ENCODE results near the gene CTNND2. TPM values are rescaled to one million over a fixed set of nuclear protein-coding genes. Genes with fewer than 3 reads are reported as not detected.
"Not testable (repeated sequence)": the region's sequence is repeated elsewhere in the genome, so short reads cannot be mapped to it uniquely, and the experiment has no call there.

Gene CTNND2
- total RNA-seq, 1 donor from 2014 or later: 1.1 TPM

- ATAC-seq (peak; percentile 96), DNase-seq (ENCODE audit: low spot score) (peak; percentile 54)
Observed at GRCh38 chr5:11335881-11336760, 568.1 kb downstream of the CTNND2 start.

- no peak for DNase-seq (ENCODE audit: low spot score)
- ATAC-seq: no peak
Observed at GRCh38 chr5:11334404-11334803, 569.8 kb downstream of the CTNND2 start.

- DNase-seq (ENCODE audit: low spot score) (no peak), ATAC-seq (no peak)
Observed at GRCh38 chr5:11329679-11330078, 574.6 kb downstream of the CTNND2 start.

DNA sequence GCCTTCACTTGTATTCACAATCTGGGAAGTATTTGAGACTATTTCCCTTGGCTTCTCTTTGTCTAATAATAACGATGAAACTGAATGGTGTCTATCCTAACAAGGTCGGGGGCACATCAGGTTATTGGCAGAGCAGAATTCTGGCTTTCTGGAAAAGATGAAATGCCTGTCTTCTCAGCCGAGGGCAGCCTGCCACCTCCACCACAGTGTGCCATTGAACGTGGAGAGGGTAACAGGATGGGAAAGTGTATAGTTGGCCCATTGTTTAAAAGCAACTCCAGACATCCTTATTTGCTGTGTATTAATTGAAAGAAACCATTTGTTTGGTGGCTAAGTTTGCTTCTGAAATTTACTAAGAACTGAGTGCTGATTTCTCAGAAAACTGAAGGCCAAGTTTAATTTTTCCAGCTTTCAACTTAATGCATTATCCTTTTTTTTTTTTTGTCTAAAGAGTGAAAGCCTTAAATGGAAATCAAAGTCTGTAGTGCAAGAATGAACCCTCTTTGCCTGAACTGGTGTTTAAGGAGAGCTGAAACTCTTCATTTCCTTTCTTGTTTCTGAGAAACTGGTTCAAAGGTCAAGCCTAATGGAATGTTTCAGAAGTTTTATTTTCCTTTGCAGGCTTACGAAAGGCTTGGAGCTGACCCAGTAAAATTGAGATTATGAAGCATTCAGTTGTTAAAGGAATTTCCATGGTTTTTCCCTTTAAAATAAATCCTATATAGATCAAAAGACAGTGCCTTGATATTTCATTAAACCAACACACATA lies 579.5 kb downstream of the CTNND2 start:
- DNase-seq (ENCODE audit: low spot score) (no peak), ATAC-seq (peak; percentile 61)

DNA sequence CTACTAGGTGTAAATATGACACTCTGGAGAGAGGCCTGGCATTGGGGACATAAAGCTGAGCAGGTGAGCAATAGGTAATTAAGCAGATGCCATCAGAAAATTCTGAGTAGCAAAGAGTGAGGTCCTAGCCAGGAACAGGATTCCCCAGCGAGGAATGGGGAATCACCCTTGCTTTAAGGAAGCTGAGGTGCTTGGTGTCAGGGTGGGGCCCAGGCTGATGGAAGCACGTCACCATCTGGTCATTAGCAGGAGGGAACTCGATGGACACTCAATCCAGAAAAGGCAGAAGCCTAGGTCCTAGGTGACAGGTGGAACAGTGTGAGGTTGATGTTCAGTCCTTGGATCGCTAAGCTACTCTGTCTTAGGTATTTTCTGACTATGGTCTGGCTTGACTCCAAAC lies 580.5 kb downstream of the CTNND2 start:
- no peak for DNase-seq (ENCODE audit: low spot score)
- ATAC-seq: no peak

- ATAC-seq (peak; percentile 77), DNase-seq (ENCODE audit: low spot score) (no peak)
Observed at GRCh38 chr5:11322133-11322532, 582.1 kb downstream of the CTNND2 start.

DNA sequence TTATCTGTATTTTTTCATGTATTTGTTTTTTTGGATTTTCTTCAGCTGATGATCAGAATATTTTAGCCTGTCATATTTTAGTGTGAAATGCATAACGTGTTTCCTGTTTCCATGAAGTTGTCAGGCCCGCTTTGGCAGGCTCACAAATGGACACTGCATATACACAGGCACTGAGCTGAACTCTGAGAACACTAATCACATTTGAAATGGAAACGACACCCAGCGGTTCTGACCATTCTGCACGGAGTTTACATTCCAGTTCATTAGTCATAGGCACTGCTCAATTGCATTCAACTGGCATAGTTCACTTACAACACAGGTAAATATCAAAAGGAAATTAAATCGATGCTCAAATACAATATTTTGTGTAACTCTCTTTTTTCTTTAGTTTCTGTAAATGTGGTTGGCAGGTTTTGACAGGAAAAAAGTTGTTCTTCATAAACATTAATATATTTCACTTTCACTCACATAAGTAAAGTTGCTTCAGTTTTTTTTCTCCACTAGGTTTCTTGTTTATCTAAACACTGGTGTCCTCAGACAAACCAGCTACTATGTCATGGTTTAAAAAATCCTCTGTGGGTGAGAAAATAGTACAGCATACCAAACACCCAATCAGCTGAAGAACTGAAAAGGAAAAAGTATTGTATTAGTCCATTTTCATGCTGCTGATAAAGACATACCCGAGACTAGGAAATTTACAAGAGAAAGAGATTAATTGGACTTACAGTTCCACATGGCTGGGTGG lies 584.2 kb downstream of the CTNND2 start:
- DNase-seq (ENCODE audit: low spot score) (no peak), ATAC-seq (peak; percentile 36)

- ATAC-seq; DNase-seq (ENCODE audit: low spot score): not testable (repeated sequence)
Observed at GRCh38 chr5:11313694-11314093, 590.6 kb downstream of the CTNND2 start.

- DNase-seq (ENCODE audit: low spot score) (no peak), ATAC-seq (no peak)
Observed at GRCh38 chr5:11311731-11312130, 592.5 kb downstream of the CTNND2 start.

DNA sequence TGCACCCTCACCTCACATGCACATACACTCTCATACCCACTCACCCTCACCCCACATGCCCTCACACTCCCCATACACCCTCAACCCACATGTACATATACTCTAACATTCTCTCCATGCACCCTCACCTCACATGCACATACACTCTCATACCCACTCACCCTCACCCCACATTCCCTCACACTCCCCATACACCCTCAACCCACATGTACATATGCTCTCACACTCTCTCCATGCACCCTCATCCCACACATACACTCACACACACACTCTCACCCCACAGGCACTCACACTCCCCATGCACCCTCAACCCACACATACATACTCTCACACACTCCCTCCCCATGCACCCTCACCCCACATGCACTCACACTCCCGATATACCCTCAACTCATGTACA lies 593.0 kb downstream of the CTNND2 start:
- ATAC-seq: no peak

GRCh38 chr5:11310158-11310557 lies 594.1 kb downstream of the CTNND2 start:
- ATAC-seq (no peak), DNase-seq (ENCODE audit: low spot score) (no peak)

More for the DNA sequence above, 593.0 kb downstream of the CTNND2 start:
- no peak for DNase-seq (ENCODE audit: low spot score)

GRCh38 chr5:11306365-11306764 lies 597.9 kb downstream of the CTNND2 start:
- no peak for DNase-seq (ENCODE audit: low spot score)
- ATAC-seq: no peak

DNA sequence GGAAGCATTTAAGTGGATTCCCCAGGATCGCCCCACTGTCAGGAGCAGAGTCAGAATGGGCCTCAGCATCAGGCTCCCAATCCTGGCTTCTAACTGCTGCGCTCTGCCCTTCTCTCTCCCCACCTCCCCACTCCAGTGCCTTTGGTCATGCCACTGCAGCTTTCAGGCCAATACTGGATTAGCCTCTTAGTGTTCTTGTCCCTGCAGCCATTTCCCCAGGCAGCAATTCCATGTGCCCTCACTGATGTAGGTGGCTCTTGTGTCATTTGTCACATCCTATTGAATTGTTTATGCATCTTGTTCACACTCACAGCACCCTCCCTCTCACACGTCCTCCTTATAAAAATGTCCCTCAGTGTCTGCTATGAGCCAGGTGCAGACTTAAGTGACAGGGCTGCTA lies 599.0 kb downstream of the CTNND2 start:
- no peak for DNase-seq (ENCODE audit: low spot score)

GRCh38 chr5:11304641-11305040 lies 599.6 kb downstream of the CTNND2 start:
- DNase-seq (ENCODE audit: low spot score): no peak
- no peak for ATAC-seq

More for the DNA sequence above, 599.0 kb downstream of the CTNND2 start:
- no peak for ATAC-seq

DNA sequence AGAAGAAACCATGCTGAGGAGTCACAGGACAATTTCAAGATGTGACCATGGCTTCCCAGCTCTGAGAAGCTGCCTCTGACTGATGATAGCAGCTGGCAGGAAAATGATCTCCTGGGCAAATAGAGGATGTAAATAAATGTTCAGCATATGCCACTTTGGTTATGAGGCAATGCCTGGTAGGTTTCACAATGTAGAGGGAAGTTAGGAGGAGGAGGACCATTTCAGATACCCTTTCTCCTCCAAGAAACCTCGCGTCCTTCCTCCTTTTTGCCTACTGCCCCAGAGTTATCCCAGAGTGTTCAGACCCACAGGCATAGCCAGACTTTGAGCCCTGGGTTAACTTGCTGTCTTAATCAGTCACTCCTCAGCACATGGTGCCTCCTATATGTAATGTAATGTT lies 601.6 kb downstream of the CTNND2 start:
- no peak for DNase-seq (ENCODE audit: low spot score)
- ATAC-seq: no peak

DNA sequence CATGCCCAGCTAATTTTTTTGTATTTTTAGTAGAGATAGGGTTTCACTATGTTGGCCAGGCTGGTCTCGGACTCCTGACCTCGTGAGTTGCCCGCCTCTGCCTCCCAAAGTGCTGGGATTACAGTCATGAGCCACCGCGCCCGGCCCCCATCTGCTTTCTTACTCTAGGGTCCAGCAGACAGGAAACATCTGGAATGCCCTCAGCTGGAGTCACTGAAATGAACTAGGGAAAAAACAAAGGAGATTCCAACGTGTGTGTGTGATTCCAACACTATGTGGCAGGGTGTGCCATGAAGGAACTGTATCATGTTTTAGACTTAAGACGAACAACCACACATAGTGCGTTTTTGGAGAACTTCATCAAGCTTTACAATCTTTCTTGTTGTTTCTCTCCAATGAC lies 603.1 kb downstream of the CTNND2 start:
- DNase-seq (ENCODE audit: low spot score): no peak

GRCh38 chr5:11300736-11301135 lies 603.5 kb downstream of the CTNND2 start:
- no peak for DNase-seq (ENCODE audit: low spot score)
- ATAC-seq: no peak

More for the DNA sequence above, 603.1 kb downstream of the CTNND2 start:
- no peak for ATAC-seq

DNA sequence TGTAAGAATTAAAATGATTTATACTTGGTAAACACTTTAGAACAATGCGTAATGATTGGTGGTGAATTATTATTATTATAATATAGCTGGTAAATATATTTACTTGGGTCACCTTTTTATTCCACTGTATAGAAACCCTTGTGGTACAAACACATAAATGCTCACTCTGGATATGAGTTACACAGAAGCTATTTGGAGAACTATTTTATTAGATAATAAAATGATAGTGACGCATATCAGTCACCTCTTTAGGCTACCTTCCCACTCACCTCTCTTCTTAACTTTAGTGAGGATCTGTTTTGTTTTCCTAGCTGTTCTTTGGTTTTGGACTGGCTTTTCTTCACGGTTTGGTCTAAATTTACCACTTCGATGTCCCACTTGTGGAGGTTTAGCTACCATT lies 605.4 kb downstream of the CTNND2 start:
- DNase-seq (ENCODE audit: low spot score) (no peak), ATAC-seq (no peak)

DNA sequence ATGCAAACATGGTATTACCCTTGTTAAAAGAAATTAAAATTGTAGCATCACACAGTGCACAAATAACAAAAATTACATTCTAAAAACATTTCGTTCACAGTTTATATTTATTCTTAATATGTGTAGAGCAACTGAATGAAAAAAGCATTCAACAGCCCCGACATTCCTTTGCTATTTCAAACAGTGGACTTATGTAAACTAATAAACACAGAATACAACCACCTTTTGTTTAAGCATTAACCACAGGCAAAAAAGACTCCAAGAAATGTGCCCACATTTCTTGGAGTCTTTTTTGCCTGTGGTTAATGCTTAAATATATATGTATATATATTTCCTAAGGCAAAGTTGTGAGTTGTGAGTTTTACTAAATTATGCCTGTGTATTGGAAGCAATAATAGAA lies 610.7 kb downstream of the CTNND2 start:
- DNase-seq (ENCODE audit: low spot score) (no peak), ATAC-seq (no peak)

DNA sequence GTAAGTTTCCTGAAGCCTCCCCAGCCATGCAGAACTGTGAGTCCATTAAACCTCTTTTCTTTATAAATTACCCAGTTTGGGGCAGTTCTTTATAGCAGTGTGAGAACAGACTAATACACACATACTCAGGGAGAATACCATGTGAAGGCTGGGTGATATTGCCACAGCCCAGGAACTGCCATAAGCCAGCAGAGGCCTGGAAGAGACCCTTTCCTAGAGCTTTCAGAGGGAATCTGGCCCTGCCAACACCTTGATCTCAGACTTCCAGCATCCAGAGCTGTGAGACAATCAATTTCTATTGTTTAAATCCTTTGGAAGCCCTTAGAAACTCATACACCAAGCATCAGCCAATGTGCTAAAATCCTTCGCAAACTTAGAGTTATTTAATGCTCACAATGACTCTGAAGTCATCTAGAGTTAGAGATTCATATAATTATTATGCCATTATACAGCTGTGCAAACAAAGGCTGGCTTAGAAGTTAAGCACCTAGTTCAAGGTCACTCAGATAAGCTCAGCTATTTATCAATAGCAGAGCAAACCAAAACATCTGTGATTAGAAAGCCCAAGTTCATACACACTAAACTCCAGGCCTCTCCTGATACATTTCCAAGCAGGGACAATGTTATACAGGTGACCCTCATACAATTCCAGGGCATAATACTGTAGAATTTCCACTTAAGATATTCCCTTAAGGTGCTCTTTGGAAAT lies 611.4 kb downstream of the CTNND2 start:
- no peak for DNase-seq (ENCODE audit: low spot score)
- ATAC-seq: no peak

DNA sequence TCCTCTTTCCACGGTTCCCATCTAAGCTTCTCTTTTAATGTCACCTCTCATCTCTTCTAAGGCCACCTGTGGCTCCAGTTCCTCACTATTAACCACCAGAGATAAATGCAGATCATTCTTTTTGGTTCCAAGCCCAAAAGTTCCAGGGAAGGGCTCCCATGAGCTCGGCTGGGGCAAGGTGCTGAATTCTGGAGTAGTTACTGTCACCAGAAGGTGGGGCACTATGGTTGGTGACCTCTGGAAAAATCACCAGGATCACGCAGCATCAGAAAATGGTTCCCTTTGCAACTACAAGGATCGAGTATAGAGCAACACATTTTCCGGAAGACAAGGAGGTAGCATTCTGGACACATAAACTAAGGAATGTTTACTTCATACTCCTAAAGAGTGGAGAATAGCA lies 614.5 kb downstream of the CTNND2 start:
- ATAC-seq: peak; percentile 57

More for the DNA sequence above, 614.5 kb downstream of the CTNND2 start:
- DNase-seq (ENCODE audit: low spot score): no peak
